GM12873 (cell line): ENCODE measurements around the gene MAPK7.

Experiments
- TF ChIP-seq, protein P1 (sequence below): IDR thresholded peaks from 2 replicates; pipeline ENCODE4 v1.5.1; 2012; ENCODE audit warnings: low read depth, mild to moderate bottlenecking, moderate library complexity, low read length, control low read depth; ENCODE audit not compliant: insufficient read depth; ENCODE audit errors: missing control alignments

The MAPK7 gene

DNA sequence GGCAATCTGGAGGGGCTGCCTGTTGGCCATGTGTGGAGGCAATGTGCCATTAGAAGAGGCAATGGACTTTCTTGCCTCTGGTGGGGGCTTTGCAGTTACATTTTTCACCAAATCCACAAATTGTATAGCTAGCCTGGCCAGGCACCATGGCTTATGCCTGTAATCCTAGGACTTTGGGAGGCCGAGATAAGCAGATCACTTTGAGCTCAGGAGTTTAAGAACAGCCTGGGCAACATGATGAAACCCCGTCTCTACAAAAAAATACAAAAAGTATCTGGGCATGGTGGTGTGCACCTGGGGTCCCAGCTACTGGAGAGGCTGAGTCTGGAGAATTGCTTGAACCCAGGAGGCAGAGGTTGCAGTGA is 30.0 kb downstream of the MAPK7 start:
- TF ChIP-seq, protein P1, sequence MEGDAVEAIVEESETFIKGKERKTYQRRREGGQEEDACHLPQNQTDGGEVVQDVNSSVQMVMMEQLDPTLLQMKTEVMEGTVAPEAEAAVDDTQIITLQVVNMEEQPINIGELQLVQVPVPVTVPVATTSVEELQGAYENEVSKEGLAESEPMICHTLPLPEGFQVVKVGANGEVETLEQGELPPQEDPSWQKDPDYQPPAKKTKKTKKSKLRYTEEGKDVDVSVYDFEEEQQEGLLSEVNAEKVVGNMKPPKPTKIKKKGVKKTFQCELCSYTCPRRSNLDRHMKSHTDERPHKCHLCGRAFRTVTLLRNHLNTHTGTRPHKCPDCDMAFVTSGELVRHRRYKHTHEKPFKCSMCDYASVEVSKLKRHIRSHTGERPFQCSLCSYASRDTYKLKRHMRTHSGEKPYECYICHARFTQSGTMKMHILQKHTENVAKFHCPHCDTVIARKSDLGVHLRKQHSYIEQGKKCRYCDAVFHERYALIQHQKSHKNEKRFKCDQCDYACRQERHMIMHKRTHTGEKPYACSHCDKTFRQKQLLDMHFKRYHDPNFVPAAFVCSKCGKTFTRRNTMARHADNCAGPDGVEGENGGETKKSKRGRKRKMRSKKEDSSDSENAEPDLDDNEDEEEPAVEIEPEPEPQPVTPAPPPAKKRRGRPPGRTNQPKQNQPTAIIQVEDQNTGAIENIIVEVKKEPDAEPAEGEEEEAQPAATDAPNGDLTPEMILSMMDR: no peak

- TF ChIP-seq, protein P1: no peak
These were observed 30.8 kb downstream of the MAPK7 start for GRCh38 chr17:19409066-19409465.

DNA sequence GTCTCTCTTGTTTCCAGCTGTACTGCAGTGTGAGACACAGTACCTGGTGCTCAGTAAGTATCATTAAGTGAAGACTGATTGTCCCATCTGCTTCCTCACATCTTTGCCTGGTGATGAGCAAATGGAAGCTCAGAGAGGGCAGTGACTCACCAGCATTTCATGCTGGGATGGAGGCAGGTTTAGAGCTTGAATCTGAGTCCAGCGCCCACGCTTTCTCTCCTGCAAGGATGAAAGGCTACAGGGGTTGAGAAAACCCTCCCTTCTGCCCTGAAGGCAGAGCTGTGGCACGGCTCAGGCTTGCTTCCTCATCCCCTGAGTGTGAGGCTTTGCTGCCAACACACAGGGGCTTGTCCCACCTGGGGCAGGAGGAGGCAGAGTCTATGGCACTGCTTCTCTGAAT is 31.2 kb downstream of the MAPK7 start:
- TF ChIP-seq, protein P1: no peak

DNA sequence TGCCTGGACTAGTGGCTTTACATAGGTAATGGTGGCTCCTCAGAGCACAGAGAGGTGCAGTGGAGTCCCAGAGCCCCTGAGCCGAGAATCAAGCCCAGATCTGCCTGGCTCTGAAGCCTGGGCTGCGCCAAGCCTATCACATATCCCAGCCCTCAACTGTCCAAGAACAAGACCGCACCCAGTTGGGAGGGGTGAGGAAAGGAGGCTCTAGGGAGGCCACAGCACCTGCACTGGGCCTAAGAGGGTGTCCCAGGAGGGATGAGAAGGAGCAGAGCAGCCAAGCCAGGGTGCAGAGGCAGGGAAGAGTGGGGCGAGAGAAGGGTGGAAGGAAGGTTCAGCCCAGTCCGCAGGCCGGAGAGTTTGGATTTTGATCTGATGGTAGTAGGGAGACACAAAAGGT is 31.8 kb downstream of the MAPK7 start:
- TF ChIP-seq, protein P1: no peak

- TF ChIP-seq, protein P1: no peak
These were observed 32.8 kb downstream of the MAPK7 start, which contains the start of gene RNF112 for GRCh38 chr17:19410875-19411620. RNF112 (plus strand) TSS chr17:19411232; CDS start chr17:19411409, 177 bp downstream.

GRCh38 chr17:19411631-19412030 is 33.3 kb downstream of the MAPK7 start:
- TF ChIP-seq, protein P1: no peak

DNA sequence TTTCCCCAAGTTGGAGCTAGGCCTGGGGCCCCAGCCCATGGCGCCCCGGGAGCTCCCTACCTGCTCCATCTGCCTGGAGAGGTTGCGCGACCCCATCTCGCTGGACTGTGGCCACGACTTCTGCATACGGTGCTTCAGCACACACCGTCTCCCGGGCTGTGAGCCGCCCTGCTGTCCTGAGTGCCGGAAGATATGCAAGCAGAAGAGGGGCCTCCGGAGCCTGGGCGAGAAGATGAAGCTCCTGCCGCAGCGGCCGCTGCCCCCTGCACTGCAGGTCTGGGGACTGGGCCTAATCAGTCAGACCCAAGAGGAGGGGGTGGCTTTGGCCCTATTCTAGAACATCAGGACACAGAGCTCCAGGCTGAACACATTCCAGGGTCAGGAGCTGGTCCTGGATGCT is 34.2 kb downstream of the MAPK7 start:
- TF ChIP-seq, protein P1: no peak
